GM18508 (cell line): ENCODE results near the gene CWC27.

Experiments used
- ATAC-seq: cut with Tn5 transposase; IDR thresholded peaks from one replicate; pipeline ENCODE4 v1.9.1; 2021; ENCODE audit warnings: moderate number of reproducible peaks; ENCODE audit not compliant: insufficient read depth, unreplicated experiment

The CWC27 gene

GRCh38 chr5:64968591-64969110 is 199.9 kb downstream of the CWC27 start:
- no peak for ATAC-seq

GRCh38 chr5:64969578-64969977 is 200.8 kb downstream of the CWC27 start:
- no peak for ATAC-seq

- no peak for ATAC-seq
These were observed 202.8 kb downstream of the CWC27 start for GRCh38 chr5:64971513-64971912.

GRCh38 chr5:64971990-64972389 is 203.3 kb downstream of the CWC27 start:
- ATAC-seq = no peak

GRCh38 chr5:64972591-64972990 is 203.9 kb downstream of the CWC27 start:
- no peak for ATAC-seq

- no peak for ATAC-seq
These were observed 204.5 kb downstream of the CWC27 start for GRCh38 chr5:64973215-64973614.

GRCh38 chr5:64977779-64978178 is 209.0 kb downstream of the CWC27 start:
- ATAC-seq = no peak

GRCh38 chr5:64978546-64978945 is 209.8 kb downstream of the CWC27 start:
- no peak for ATAC-seq

- no peak for ATAC-seq
These were observed 210.8 kb downstream of the CWC27 start for GRCh38 chr5:64979531-64979930.

GRCh38 chr5:64980176-64980575 is 211.4 kb downstream of the CWC27 start:
- no peak for ATAC-seq

- ATAC-seq = no peak
These were observed 219.0 kb downstream of the CWC27 start for GRCh38 chr5:64987768-64988167.

GRCh38 chr5:65009207-65009606 is 240.5 kb downstream of the CWC27 start:
- ATAC-seq = no peak

GRCh38 chr5:65010841-65011240 is 242.1 kb downstream of the CWC27 start:
- no peak for ATAC-seq

- no peak for ATAC-seq
These were observed 243.7 kb downstream of the CWC27 start for GRCh38 chr5:65012301-65012892.

GRCh38 chr5:65013166-65013565 is 244.4 kb downstream of the CWC27 start:
- no peak for ATAC-seq

- ATAC-seq = no peak
These were observed 246.0 kb downstream of the CWC27 start for GRCh38 chr5:65014769-65015168.

- no peak for ATAC-seq
These were observed 247.0 kb downstream of the CWC27 start for GRCh38 chr5:65015767-65016166.

GRCh38 chr5:65017636-65018035 is 248.9 kb downstream of the CWC27 start:
- ATAC-seq = no peak

GRCh38 chr5:65018763-65019162 is 250.0 kb downstream of the CWC27 start:
- no peak for ATAC-seq

- ATAC-seq = no peak
These were observed 251.8 kb downstream of the CWC27 start for GRCh38 chr5:65020492-65020891.

GRCh38 chr5:65021527-65022226 is 252.9 kb downstream of the CWC27 start:
- no peak for ATAC-seq

GRCh38 chr5:65022932-65023331 is 254.2 kb downstream of the CWC27 start:
- no peak for ATAC-seq
